ENCODE data around the gene WDR89.

DNA sequence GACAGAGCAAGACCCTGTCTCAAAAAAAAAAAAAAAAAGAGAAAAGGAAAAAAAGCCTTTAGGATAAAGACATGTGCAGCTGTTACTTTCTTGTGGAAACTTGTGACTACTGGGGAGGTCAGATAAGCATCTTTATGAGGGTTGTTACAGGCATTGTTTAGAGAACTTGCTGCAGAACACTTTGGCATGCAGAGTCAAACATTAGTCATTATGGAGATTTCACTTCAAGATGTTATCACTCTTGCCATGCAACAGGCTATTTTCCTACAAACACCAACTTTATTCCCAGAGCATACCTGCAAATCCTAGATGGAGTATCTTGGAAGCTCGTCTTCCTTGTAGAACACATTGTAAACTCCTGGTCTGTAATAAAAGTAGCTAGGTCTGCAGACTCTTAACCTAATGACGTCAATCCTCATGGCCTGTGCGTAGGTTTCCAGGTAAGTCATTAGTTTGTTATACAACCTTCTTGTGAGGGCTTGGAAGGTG lies 36.3 kb upstream of the WDR89 start:
- TF ChIP-seq EZH2 (IDR thresholded peaks at IDR 0.05; ENCODE audit: borderline replicate concordance, low read depth, low read length, poor library complexity, severe bottlenecking): no peak
- TF ChIP-seq, protein P1, sequence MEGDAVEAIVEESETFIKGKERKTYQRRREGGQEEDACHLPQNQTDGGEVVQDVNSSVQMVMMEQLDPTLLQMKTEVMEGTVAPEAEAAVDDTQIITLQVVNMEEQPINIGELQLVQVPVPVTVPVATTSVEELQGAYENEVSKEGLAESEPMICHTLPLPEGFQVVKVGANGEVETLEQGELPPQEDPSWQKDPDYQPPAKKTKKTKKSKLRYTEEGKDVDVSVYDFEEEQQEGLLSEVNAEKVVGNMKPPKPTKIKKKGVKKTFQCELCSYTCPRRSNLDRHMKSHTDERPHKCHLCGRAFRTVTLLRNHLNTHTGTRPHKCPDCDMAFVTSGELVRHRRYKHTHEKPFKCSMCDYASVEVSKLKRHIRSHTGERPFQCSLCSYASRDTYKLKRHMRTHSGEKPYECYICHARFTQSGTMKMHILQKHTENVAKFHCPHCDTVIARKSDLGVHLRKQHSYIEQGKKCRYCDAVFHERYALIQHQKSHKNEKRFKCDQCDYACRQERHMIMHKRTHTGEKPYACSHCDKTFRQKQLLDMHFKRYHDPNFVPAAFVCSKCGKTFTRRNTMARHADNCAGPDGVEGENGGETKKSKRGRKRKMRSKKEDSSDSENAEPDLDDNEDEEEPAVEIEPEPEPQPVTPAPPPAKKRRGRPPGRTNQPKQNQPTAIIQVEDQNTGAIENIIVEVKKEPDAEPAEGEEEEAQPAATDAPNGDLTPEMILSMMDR (conservative IDR thresholded peaks at IDR 0.05; ENCODE audit: low read depth, low read length): no peak

Data from A673 (cell line).